Thyroid gland (tissue), 4 donors: ENCODE data around the gene EIF4ENIF1. TPM values are rescaled to one million over a fixed set of nuclear protein-coding genes. Genes with fewer than 3 reads are reported as not detected.
"Not testable (repeated sequence)": the region's sequence is repeated elsewhere in the genome, so short reads cannot be mapped to it uniquely, and the experiment has no call there.

Source experiments
- DNase-seq, 2 donors: peaks; one replicate each; pipeline ENCODE4 v3.0.0-alpha.2; 2019
- H3K27ac ChIP-seq, 3 donors: fragments of 200-600 bp; sonication (generic); 1 replicate in 2 of 3; 2 replicates in 1 of 3; pipeline ENCODE4 v1.5.1; 2016 to 2019; ENCODE audit warnings: mild to moderate bottlenecking in 1 of 3, moderate library complexity in 1 of 3
- H3K27me3 ChIP-seq: fragments of 200-600 bp; sonication (generic); one replicate; pipeline ENCODE4 v1.5.1; 2019
- H3K36me3 ChIP-seq, 2 donors: fragments of 200-600 bp; sonication (generic); one replicate each; pipeline ENCODE4 v1.5.1; 2016 to 2019
- H3K4me1 ChIP-seq, 2 donors: fragments of 200-600 bp; sonication (generic); one replicate each; pipeline ENCODE4 v1.5.1; 2017 to 2019
- H3K4me3 ChIP-seq, 3 donors: fragments of 200-600 bp; sonication (generic); replicated peaks in 1 of 3; 1 replicate in 2 of 3; 2 replicates in 1 of 3; pipeline ENCODE4 v1.5.1; 2016; ENCODE audit warnings: mild to moderate bottlenecking in 1 of 3
- H3K9me3 ChIP-seq: fragments of 200-600 bp; sonication (generic); one replicate; pipeline ENCODE4 v1.5.1; 2017
- POLR2A ChIP-seq, 2 donors: fragments of 450-650 bp; IDR thresholded peaks; one replicate each; pipeline ENCODE4 v1.6.1; 2017; ENCODE audit warnings: antibody characterized with exemption in 2 of 2, mild to moderate bottlenecking in 2 of 2, moderate library complexity in 1 of 2
- WGBS, 2 donors: methylation state at CpG; one replicate each; pipeline ENCODE4 v1.1.5; 2017; 5-methylcytosine and 5-hydroxymethylcytosine counted together
- intact Hi-C: fragments of 100-400 bp; cut with DNase I; formaldehyde crosslinking; loops from one replicate; pipeline ENCODE4 v1.15.1; 2023
- total RNA-seq, 4 donors: library from RNA; depleted of rRNA; stranded (reverse); fragments of >200 nt; gene quantifications; one replicate each; pipeline ENCODE4 v1.2.3, GENCODE V29; 2016
- TF ChIP-seq, protein P1 (sequence below), 6 experiments: fragments of 200-600 bp in 3 of 6; fragments of 450-650 bp in 3 of 6; sonication (generic) in 3 of 6; IDR thresholded peaks; one replicate each; pipeline ENCODE4 v1.5.1; 2016 to 2019; ENCODE audit warnings: antibody characterized with exemption in 6 of 6, mild to moderate bottlenecking in 2 of 6, inconsistent platforms in 1 of 6, moderate library complexity in 1 of 6

EIF4ENIF1 gene
- total RNA-seq, 4 donors from 2014 or later, result 15.7 to 21.2 (median 19.2) TPM

DNA sequence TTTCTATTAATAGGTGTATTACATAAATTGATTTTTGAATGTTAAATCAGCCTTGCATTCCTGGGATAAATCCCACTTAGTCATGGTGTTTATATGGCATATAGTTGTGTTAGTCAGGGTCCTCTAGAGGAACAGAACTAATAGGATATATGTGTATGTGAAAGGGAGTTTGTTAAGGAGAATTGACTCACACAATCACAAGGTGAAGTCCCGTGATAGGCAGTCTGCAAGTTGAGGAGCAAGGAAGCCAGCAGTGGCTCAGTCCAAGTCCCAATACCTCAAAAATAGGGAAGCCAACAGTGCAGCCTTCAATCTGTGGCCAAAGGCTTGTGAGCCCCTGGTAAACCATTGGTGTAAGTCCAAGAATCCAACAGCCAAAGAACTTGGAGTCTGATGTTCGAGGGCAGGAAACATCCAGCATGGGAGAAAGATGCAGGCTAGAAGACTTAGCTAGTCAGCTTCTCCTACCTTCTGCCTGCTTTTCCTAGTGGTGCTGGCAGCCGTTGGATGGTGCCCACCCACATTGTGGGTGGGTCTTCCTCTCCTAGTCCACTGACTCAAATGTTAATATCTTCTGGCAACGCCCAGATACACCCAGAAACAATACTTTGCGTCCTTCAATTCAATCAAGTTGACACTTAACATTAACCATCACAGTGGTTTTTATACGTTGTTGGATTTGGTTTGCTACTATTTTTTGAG lies 19.6 kb upstream of the EIF4ENIF1 start:
- no peak for DNase-seq
- TF ChIP-seq POLR2A (IDR thresholded peaks at IDR 0.05), result no peak
- TF ChIP-seq, protein P1, sequence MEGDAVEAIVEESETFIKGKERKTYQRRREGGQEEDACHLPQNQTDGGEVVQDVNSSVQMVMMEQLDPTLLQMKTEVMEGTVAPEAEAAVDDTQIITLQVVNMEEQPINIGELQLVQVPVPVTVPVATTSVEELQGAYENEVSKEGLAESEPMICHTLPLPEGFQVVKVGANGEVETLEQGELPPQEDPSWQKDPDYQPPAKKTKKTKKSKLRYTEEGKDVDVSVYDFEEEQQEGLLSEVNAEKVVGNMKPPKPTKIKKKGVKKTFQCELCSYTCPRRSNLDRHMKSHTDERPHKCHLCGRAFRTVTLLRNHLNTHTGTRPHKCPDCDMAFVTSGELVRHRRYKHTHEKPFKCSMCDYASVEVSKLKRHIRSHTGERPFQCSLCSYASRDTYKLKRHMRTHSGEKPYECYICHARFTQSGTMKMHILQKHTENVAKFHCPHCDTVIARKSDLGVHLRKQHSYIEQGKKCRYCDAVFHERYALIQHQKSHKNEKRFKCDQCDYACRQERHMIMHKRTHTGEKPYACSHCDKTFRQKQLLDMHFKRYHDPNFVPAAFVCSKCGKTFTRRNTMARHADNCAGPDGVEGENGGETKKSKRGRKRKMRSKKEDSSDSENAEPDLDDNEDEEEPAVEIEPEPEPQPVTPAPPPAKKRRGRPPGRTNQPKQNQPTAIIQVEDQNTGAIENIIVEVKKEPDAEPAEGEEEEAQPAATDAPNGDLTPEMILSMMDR (IDR thresholded peaks at IDR 0.05), result no peak
- 91 to 92% methylated on average over 6 of the region's 6 CpGs for WGBS, 2 donors
- Histone ChIP-seq H3K4me1 (no peaks in the 10 kb centered on the region), H3K27ac (no peak overlapping the region), H3K9me3 (no peaks in the 10 kb centered on the region), H3K4me3 (no peak overlapping the region), H3K27me3 (no peaks in the 10 kb centered on the region), H3K36me3 (no peaks in the 10 kb centered on the region)
- intact Hi-C loops, result no loop called here

DNA sequence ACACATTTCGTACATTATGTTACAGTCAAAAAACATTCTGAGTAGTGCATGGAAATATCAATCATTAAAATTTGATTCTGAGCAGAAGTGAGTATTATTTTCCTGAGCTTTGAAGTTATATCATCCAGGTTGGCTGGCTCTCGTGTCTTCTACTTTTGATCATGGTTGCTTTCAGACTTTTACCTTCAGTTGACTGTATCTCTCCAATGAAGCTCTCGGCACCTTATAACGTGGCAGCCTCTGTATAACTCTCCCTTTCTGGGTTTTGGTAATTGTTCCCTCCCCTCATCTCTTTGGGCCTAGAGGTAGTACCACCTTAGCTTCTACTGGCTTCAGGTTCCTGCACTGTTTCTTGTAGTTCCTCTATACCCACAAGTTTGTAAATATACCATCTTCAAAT lies 18.9 kb upstream of the EIF4ENIF1 start:
- H3K4me3 ChIP-seq, result no peak overlapping the region
- no peaks in the 10 kb centered on the region for H3K9me3 ChIP-seq
- H3K4me1 ChIP-seq, result no peaks in the 10 kb centered on the region
- WGBS, 2 donors, result 96% methylated on average over 4 of the region's 4 CpGs
- H3K36me3 ChIP-seq, result no peaks in the 10 kb centered on the region
- no peaks in the 10 kb centered on the region for H3K27me3 ChIP-seq
- H3K27ac ChIP-seq, result no peak overlapping the region
- intact Hi-C loops, result no loop called here
- no peak for DNase-seq
- no peak for TF ChIP-seq POLR2A (IDR thresholded peaks at IDR 0.05)
- TF ChIP-seq, protein P1 (IDR thresholded peaks at IDR 0.05), result no peak

DNA sequence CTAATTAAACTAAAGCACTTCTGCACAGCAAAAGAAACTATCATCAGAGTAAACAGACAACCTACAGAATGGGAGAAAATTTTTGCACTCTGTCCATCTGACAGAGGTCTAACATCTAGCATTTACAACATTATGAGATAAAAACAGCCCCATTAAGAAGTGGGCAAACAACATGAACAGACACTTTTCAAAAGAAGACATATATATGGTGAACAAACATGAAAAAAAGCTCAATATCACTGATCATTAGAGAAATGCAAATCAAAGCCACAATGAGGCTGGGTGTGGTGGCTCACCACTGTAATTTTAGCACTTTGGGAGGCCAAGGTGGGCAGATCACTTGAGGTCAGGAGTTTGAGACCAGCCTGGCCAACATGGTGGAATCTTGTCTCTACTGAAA lies 17.9 kb upstream of the EIF4ENIF1 start:
- H3K4me1 ChIP-seq, DNase-seq, intact Hi-C loops, H3K9me3 ChIP-seq, H3K4me3 ChIP-seq, H3K36me3 ChIP-seq, H3K27me3 ChIP-seq, H3K27ac ChIP-seq: not testable (repeated sequence)

DNA sequence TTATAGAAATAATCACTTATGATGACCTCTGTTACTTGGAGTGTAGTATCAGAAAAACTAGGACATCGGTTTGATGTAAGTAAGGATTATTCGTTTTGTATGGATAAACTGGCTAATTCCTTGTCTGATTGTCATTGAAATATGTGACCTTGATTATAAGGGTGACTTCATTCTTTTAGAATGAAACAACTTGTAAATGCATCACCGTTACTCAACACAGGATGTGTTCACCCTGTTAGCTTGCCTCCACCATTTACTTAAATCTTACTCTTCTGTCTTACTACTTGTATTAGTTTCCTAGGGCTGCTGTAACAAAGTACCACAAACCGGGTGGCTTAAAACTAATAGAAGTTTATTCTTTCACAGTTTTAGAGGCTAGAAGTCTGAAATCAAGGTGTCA lies 14.6 kb upstream of the EIF4ENIF1 start:
- no peak for DNase-seq
- no peak overlapping the region for H3K27ac ChIP-seq
- H3K36me3 ChIP-seq, result no peaks in the 10 kb centered on the region
- H3K27me3 ChIP-seq, result no peaks in the 10 kb centered on the region
- H3K4me3 ChIP-seq, result no peak overlapping the region
- intact Hi-C loops, result no loop called here
- TF ChIP-seq, protein P1 (IDR thresholded peaks at IDR 0.05), result no peak
- TF ChIP-seq POLR2A (IDR thresholded peaks at IDR 0.05), result no peak
- WGBS, 2 donors, result 69 to 96% methylated on average over 4 of the region's 4 CpGs
- no peaks in the 10 kb centered on the region for H3K4me1 ChIP-seq
- no peaks in the 10 kb centered on the region for H3K9me3 ChIP-seq

DNA sequence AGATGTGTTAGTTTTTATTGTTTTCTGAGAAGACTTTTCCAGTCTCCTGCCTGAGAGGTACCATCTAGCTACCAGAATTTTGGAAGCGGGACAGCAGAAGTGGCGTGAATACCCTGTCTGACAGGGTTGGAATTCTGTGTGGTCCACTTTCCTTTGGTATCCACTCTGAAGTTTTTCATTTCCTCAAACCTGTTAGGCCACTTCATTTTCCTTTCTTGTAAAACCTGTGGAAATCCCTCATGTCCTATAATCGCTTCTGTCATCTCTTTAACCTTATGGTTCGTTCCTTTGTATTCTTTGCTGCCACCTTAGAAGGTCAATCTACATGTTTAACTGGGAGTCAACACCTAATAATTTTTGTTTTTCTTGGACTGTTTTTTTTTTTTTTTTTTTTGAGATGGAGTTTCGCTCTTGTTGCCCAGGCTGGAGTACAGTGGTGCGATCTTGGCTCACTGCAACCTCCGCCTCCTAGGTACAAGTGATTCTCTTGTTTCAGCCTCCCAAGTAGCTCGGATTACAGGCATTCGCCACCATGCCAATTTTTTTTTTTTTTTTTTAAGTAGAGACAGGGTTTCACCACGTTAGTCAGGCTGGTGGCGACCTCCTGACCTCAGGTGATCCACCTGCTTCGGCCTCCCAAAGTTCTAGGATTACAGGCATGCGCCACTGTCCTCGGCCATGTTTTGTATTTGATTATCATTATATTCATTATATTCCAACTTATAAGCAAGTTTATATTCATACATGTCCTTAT lies 13.7 kb upstream of the EIF4ENIF1 start:
- 79 to 82% methylated on average over 14 of the region's 14 CpGs for WGBS, 2 donors

More for the DNA sequence above, 13.7 kb upstream of the EIF4ENIF1 start:
- Histone ChIP-seq H3K9me3 (no peaks in the 10 kb centered on the region), H3K27ac (no peak overlapping the region), H3K4me3 (no peak overlapping the region), H3K27me3 (no peaks in the 10 kb centered on the region), H3K36me3 (no peaks in the 10 kb centered on the region), H3K4me1 (no peaks in the 10 kb centered on the region)
- peak; percentile 12 to 19 for DNase-seq
- TF ChIP-seq POLR2A (IDR thresholded peaks at IDR 0.05), result no peak
- TF ChIP-seq, protein P1 (IDR thresholded peaks at IDR 0.05), result no peak
- intact Hi-C loops, result no loop called here
